ENCODE results near the gene ACOXL. TPM values are rescaled to one million over a fixed set of nuclear protein-coding genes. Genes with fewer than 3 reads are reported as not detected.

Gene ACOXL
- total and polyA plus RNA-seq, 9 of the 15 experiments (the other 6 are each of a cell fraction or from before 2014, with no cell fraction given) = 0.31 to 0.56 TPM; not detected in 7

DNA sequence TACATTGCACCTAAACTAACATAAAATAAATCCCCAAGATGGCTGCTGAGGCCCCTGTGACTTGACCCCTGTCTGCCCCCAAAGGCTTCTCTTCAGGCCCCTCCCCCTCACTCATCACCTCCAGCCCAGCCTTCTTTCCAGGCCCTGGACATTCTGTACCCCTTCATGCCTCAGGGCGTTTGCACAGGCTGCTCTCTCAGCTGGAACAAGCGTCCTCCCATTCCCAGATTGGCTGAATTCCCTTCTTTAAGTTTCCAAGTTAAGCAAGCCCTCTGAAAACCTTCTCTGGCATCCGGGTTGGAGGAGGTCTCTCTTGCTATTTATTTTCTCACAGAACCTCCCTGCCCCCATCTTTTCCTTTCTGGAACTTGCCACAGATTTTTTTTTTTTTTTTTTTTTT lies 223.2 kb downstream of the ACOXL start:
- CTCF ChIA-PET (ENCODE audit: low intra/inter-chr PET ratio) = no interaction called here
- POLR2A ChIA-PET = no interaction called here
- 2% methylated on average over 3 of the region's 3 CpGs for WGBS (ENCODE audit: insufficient coverage, low coverage, missing lambda C conversion rate)

DNA sequence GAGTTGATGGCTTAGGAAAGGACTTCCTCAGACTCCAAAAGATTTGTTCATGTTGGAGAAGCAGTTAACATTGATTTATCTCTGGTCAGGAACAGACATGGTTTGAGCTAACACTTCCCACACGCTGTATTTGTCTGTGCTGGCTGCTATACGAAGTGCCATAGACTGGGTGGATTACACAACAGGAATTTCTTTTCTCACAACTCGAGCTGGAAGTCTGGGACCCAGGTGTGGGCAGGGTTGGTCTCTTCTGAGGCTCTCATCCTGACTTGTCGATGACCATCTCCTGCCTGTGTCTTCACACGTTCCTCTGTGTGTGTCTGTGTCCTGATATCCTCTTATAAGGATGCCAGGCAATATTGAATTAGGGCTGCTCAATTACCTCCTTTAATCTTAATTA lies 224.9 kb downstream of the ACOXL start:
- no peak overlapping the region for H2AFZ ChIP-seq (ENCODE audit: low read depth, low read length)
- H3K4me3 ChIP-seq = no peak overlapping the region
- ChIA-PET CTCF (ENCODE audit: low intra/inter-chr PET ratio) (no interaction called here), POLR2A (interaction anchor here (0.7 kb wide), 1 partner anchor 13 kb away, joined by 3 read pairs; no protein-coding TSS in a partner anchor)
- no peak overlapping the region for H3K9ac ChIP-seq (ENCODE audit: insufficient read depth in 1 of 2, low read depth in 2 of 2, low read length in 2 of 2)
- H3K4me1 ChIP-seq (replicated peaks in 1 of 2; ENCODE audit: control insufficient read depth in 2 of 2, insufficient read depth in 2 of 2, low read length in 2 of 2) = no peaks in the 10 kb centered on the region
- H3K36me3 ChIP-seq (ENCODE audit: control insufficient read depth, insufficient read depth, low read length) = no peaks in the 10 kb centered on the region
- H3K9me3 ChIP-seq (replicated peaks; ENCODE audit: control insufficient read depth, insufficient read depth, low read depth, low read length) = no peaks in the 10 kb centered on the region
- ATAC-seq (no peak), DNase-seq (ENCODE audit: extremely low read depth in 1 of 4, low spot score in 3 of 4) (no peak), FAIRE-seq (no peak)
- intact Hi-C loops (cut with micrococcal nuclease) (no loop called here), in situ Hi-C loops (cut with MboI) (no loop called here)
- 0% methylated on average over 5 of the region's 5 CpGs for WGBS (ENCODE audit: insufficient coverage, low coverage, missing lambda C conversion rate)
- H3K27ac ChIP-seq (ENCODE audit: extremely low read depth, low read depth, low read length) = no peak overlapping the region
- H3K27me3 ChIP-seq (ENCODE audit: control insufficient read depth in 2 of 2, insufficient read depth in 2 of 2, low read length in 2 of 2) = peaks cover 7 to 43% of the 10 kb centered on the region in 2 experiments
- H3K79me2 ChIP-seq (ENCODE audit: control insufficient read depth, insufficient read depth, low read length) = no peaks in the 10 kb centered on the region
- H3K9me1 ChIP-seq (ENCODE audit: control insufficient read depth, insufficient read depth, low read length) = no peaks in the 10 kb centered on the region
- H4K20me1 ChIP-seq (replicated peaks; ENCODE audit: control insufficient read depth, insufficient read depth, low read length) = no peaks in the 10 kb centered on the region
- H3K4me2 ChIP-seq (ENCODE audit: insufficient read depth, low read length) = no peak overlapping the region
- no TSS peak for BruUV-seq (replicated peaks)
- TF ChIP-seq, protein P1, sequence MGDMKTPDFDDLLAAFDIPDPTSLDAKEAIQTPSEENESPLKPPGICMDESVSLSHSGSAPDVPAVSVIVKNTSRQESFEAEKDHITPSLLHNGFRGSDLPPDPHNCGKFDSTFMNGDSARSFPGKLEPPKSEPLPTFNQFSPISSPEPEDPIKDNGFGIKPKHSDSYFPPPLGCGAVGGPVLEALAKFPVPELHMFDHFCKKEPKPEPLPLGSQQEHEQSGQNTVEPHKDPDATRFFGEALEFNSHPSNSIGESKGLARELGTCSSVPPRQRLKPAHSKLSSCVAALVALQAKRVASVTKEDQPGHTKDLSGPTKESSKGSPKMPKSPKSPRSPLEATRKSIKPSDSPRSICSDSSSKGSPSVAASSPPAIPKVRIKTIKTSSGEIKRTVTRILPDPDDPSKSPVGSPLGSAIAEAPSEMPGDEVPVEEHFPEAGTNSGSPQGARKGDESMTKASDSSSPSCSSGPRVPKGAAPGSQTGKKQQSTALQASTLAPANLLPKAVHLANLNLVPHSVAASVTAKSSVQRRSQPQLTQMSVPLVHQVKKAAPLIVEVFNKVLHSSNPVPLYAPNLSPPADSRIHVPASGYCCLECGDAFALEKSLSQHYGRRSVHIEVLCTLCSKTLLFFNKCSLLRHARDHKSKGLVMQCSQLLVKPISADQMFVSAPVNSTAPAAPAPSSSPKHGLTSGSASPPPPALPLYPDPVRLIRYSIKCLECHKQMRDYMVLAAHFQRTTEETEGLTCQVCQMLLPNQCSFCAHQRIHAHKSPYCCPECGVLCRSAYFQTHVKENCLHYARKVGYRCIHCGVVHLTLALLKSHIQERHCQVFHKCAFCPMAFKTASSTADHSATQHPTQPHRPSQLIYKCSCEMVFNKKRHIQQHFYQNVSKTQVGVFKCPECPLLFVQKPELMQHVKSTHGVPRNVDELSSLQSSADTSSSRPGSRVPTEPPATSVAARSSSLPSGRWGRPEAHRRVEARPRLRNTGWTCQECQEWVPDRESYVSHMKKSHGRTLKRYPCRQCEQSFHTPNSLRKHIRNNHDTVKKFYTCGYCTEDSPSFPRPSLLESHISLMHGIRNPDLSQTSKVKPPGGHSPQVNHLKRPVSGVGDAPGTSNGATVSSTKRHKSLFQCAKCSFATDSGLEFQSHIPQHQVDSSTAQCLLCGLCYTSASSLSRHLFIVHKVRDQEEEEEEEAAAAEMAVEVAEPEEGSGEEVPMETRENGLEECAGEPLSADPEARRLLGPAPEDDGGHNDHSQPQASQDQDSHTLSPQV (IDR thresholded peaks at IDR 0.05) = no peak
- no peak for TF ChIP-seq ZNF263 (CRISPR knock-in tag; IDR thresholded peaks at IDR 0.05; ENCODE audit: borderline replicate concordance)

More for the DNA sequence above, 223.2 kb downstream of the ACOXL start:
- Histone ChIP-seq H3K4me3 (no peak overlapping the region), H3K36me3 (ENCODE audit: control insufficient read depth, insufficient read depth, low read length) (no peaks in the 10 kb centered on the region), H2AFZ (ENCODE audit: low read depth, low read length) (no peak overlapping the region), H4K20me1 (replicated peaks; ENCODE audit: control insufficient read depth, insufficient read depth, low read length) (no peaks in the 10 kb centered on the region), H3K9me1 (ENCODE audit: control insufficient read depth, insufficient read depth, low read length) (no peaks in the 10 kb centered on the region), H3K79me2 (ENCODE audit: control insufficient read depth, insufficient read depth, low read length) (no peaks in the 10 kb centered on the region), H3K9ac (ENCODE audit: insufficient read depth in 1 of 2, low read depth in 2 of 2, low read length in 2 of 2) (no peak overlapping the region), H3K27me3 (ENCODE audit: control insufficient read depth in 2 of 2, insufficient read depth in 2 of 2, low read length in 2 of 2) (peaks cover 7 to 42% of the 10 kb centered on the region in 2 experiments), H3K9me3 (replicated peaks; ENCODE audit: control insufficient read depth, insufficient read depth, low read depth, low read length) (no peaks in the 10 kb centered on the region), H3K27ac (ENCODE audit: extremely low read depth, low read depth, low read length) (no peak overlapping the region), H3K4me1 (replicated peaks in 1 of 2; ENCODE audit: control insufficient read depth in 2 of 2, insufficient read depth in 2 of 2, low read length in 2 of 2) (no peaks in the 10 kb centered on the region), H3K4me2 (ENCODE audit: insufficient read depth, low read length) (no peak overlapping the region)
- in situ Hi-C loops (cut with MboI) = no loop called here
- no peak for FAIRE-seq
- ATAC-seq = no peak
- no peak for DNase-seq (ENCODE audit: extremely low read depth in 1 of 4, low spot score in 3 of 4)
- TF ChIP-seq ZBTB17 (CRISPR knock-in tag; IDR thresholded peaks at IDR 0.05) = no peak
- intact Hi-C loops (cut with micrococcal nuclease) = no loop called here
- no TSS peak for BruUV-seq (replicated peaks)

Data from K562 (cell line).